HG03045 (cell line): ENCODE results near the gene SIAE.

Experiments used
- ATAC-seq: cut with Tn5 transposase; IDR thresholded peaks from one replicate; pipeline ENCODE4 v1.9.1; 2021; ENCODE audit warnings: mild to moderate bottlenecking, moderate library complexity; ENCODE audit not compliant: unreplicated experiment

SIAE gene

DNA sequence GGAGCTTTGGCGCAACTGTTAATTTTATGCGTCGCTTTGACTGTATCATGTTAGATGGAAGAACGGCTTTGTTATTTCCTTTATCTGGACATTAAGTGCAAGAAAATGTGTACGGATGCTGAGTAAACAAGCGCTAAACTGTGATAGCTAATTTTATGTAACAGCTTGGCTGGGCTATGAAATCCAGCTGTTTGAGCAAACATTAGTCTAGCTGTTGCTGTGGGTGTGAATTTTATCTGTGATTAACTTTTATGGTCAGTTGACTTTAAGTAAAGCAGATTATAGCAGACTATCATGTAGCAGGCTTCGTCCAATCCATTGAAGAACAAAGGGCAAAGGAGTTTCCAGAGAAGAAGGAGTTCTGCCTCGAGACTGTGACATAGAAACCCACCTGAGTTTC lies 89.8 kb downstream of the SIAE start:
- ATAC-seq: no peak
